Endothelial cell of umbilical vein (primary cell): Measurements from ENCODE around the gene SLC49A4. TPM values are rescaled to one million over a fixed set of nuclear protein-coding genes. Genes with fewer than 3 reads are reported as not detected.

Experiments
- BruUV-seq: library from RNA; stranded (reverse); fragments of 400-500 nt; replicated peaks from 2 replicates; lab custom pipeline; 2021; lab: Mats Ljungman, UMichigan
- CTCF ChIA-PET: fragments of 300-600, 350-600 bp; sonication (Branson Sonifier 250); formaldehyde crosslinking; loops from one replicate; lab custom pipeline; 2021; ENCODE audit warnings: antibody characterized with exemption, inconsistent platforms; lab: Charles Lee
- POLR2A ChIA-PET: fragments of 300-600, 350-600 bp; sonication (Branson Sonifier 250); formaldehyde crosslinking; loops from one replicate; lab custom pipeline; 2021; ENCODE audit warnings: antibody characterized with exemption, inconsistent platforms; lab: Charles Lee
- DNase-seq: peaks from one replicate; pipeline ENCODE4 v3.0.0-alpha.2; 2011; ENCODE audit warnings: low read depth, low spot score
- FAIRE-seq: peaks from 2 replicates; lab custom pipeline; 2011; peaks lifted over from hg19 to GRCh38; lab: Jason Lieb, UNC
- H2AFZ ChIP-seq: 2 replicates; pipeline ENCODE4 v1.6.0; 2012; ENCODE audit warnings: low read depth, low read length, control low read depth, inconsistent platforms
- H3K27ac ChIP-seq: 2 replicates; pipeline ENCODE4 v1.5.1; 2011; ENCODE audit warnings: low read depth, mild to moderate bottlenecking, control low read depth, low read length, moderate library complexity; ENCODE audit not compliant: insufficient read depth
- H3K27me3 ChIP-seq, 2 experiments: 2 replicates each; pipeline versions ENCODE4 v1.6.0 to v1.6.1; 2011; ENCODE audit warnings: low read length in 2 of 2, mixed read lengths in 1 of 2; ENCODE audit not compliant: control insufficient read depth in 2 of 2, insufficient read depth in 2 of 2
- H3K36me3 ChIP-seq, 2 experiments: 2 replicates in 1 of 2; 3 replicates in 1 of 2; pipeline ENCODE4 v1.5.1; 2011; ENCODE audit warnings: low read length in 2 of 2, mild to moderate bottlenecking in 1 of 2, moderate library complexity in 1 of 2; ENCODE audit not compliant: control insufficient read depth in 2 of 2, insufficient read depth in 2 of 2; ENCODE audit errors: extremely low read depth in 1 of 2
- H3K4me1 ChIP-seq: 3 replicates; pipeline ENCODE4 v1.5.1; 2011; ENCODE audit warnings: mild to moderate bottlenecking, low read length; ENCODE audit not compliant: control insufficient read depth, insufficient read depth; ENCODE audit errors: extremely low read depth
- H3K4me2 ChIP-seq: 2 replicates; pipeline ENCODE4 v1.6.1; 2011; ENCODE audit warnings: low read length, control low read depth, mixed read lengths; ENCODE audit not compliant: insufficient read depth
- H3K4me3 ChIP-seq, 3 experiments: fragments of 200-600 bp in 1 of 3; sonication (generic), shearing (Covaris generic) in 1 of 3; replicated peaks in 1 of 3; 2 replicates each; pipeline ENCODE4 v1.5.1; 2011 to 2016; ENCODE audit warnings: control low read depth in 3 of 3, low read length in 3 of 3, mild to moderate bottlenecking in 2 of 3, inconsistent platforms in 1 of 3, low read depth in 1 of 3, moderate library complexity in 1 of 3; ENCODE audit not compliant: insufficient read depth in 1 of 3
- H3K79me2 ChIP-seq: 2 replicates; pipeline ENCODE4 v1.6.0; 2012; ENCODE audit warnings: low read length, inconsistent platforms; ENCODE audit not compliant: control insufficient read depth, insufficient read depth
- H3K9ac ChIP-seq: replicated peaks from 2 replicates; pipeline ENCODE3; 2011; ENCODE audit warnings: low read length, control low read depth; ENCODE audit not compliant: insufficient read depth; ENCODE audit errors: extremely low read depth
- H3K9me1 ChIP-seq: replicated peaks from 3 replicates; pipeline ENCODE4 v1.6.0; 2011; ENCODE audit warnings: mild to moderate bottlenecking, low read length; ENCODE audit not compliant: control insufficient read depth, insufficient read depth; ENCODE audit errors: extremely low read depth
- H3K9me3 ChIP-seq: replicated peaks from 2 replicates; pipeline ENCODE4 v1.5.1; 2012; ENCODE audit warnings: low read length, inconsistent platforms; ENCODE audit not compliant: control insufficient read depth, insufficient read depth
- H4K20me1 ChIP-seq: replicated peaks from 2 replicates; pipeline ENCODE3; 2011; ENCODE audit warnings: mild to moderate bottlenecking, low read length; ENCODE audit not compliant: control insufficient read depth, insufficient read depth; ENCODE audit errors: extremely low read depth
- EZH2 ChIP-seq: IDR thresholded peaks from 2 replicates; pipeline ENCODE4 v1.6.1; 2012; ENCODE audit warnings: borderline replicate concordance, low read depth, mild to moderate bottlenecking, moderate library complexity, low read length, inconsistent platforms; ENCODE audit not compliant: severe bottlenecking
- FOS ChIP-seq: IDR thresholded peaks from 2 replicates; pipeline ENCODE4 v1.6.1; 2011; ENCODE audit warnings: mild to moderate bottlenecking, low read length, moderate library complexity, borderline replicate concordance; ENCODE audit not compliant: insufficient read depth
- JUN ChIP-seq: IDR thresholded peaks from 2 replicates; pipeline ENCODE4 v1.6.1; 2011; ENCODE audit warnings: borderline replicate concordance, low read depth; ENCODE audit not compliant: insufficient read length, insufficient read depth
- MAX ChIP-seq: IDR thresholded peaks from 2 replicates; pipeline ENCODE4 v1.6.1; 2011; ENCODE audit not compliant: insufficient read depth, insufficient read length
- dilution Hi-C: fragments of 300-500 bp; cut with MboI; formaldehyde crosslinking; loops from one replicate; pipeline ENCODE4 v1.15.0; 2019; ENCODE audit warnings: low sequenced_read_pairs; ENCODE audit not compliant: extremely low pct_ligation_motif_present
- intact Hi-C: fragments of 100-400 bp; cut with micrococcal nuclease; formaldehyde crosslinking; loops from one replicate; pipeline ENCODE4 v1.10.0; 2022
- polyA plus RNA-seq, 4 experiments: library from polyadenylated mRNA; depleted of rRNA in 3 of 4; stranded (reverse) in 3 of 4; unstranded in 1 of 4; fragments of >200 nt; gene quantifications; 2 replicates each; pipeline versions ENCODE4 v1.2.1 to v1.2.3, GENCODE V29; 2011 to 2012; ENCODE audit warnings: missing spikeins in 1 of 4
- total RNA-seq: library from RNA; stranded (reverse); gene quantifications from 2 replicates; pipeline ENCODE4 v1.2.3, GENCODE V29; 2021
- TF ChIP-seq, protein P1 (sequence below), 2 donors: IDR thresholded peaks; 1 replicate in 1 of 2; 2 replicates in 1 of 2; pipeline ENCODE4 v1.5.1; 2011; ENCODE audit warnings: low read length in 2 of 2, mild to moderate bottlenecking in 2 of 2, moderate library complexity in 2 of 2, control low read depth in 1 of 2, inconsistent platforms in 1 of 2, low read depth in 1 of 2; ENCODE audit not compliant: insufficient read depth in 1 of 2; ENCODE audit errors: extremely low read depth in 1 of 2

The SLC49A4 gene
- total and polyA plus RNA-seq, 2 donors (not counting 3 experiments of a cell fraction or from before 2014, with no cell fraction given), result 10.9 to 11.6 TPM

GRCh38 chr3:122794483-122794778 is 438 bp upstream of the SLC49A4 start:
- DNase-seq (no peak), FAIRE-seq (no peak)
- no peaks in the 10 kb centered on the region for H3K9me1 ChIP-seq
- peak overlapping the region; percentile 84 for H3K9ac ChIP-seq
- no peaks in the 10 kb centered on the region for H3K79me2 ChIP-seq
- intact Hi-C loops (loop anchor here (1.0 to 10.0 kb wide), 5 partner anchors 114 to 412 kb away; partner anchors contain the start of genes FAM162A, KPNA1, MIX23 and PARP14), dilution Hi-C loops (no loop called here)
- H3K27ac ChIP-seq, result peak overlapping the region; percentile 92
- no peaks in the 10 kb centered on the region for H4K20me1 ChIP-seq
- peak overlapping the region; percentile 72 for H2AFZ ChIP-seq
- peak overlapping the region; percentile 31 to 80 (median 65) for H3K4me3 ChIP-seq
- H3K27me3 ChIP-seq, result no peaks in the 10 kb centered on the region
- H3K9me3 ChIP-seq, result no peaks in the 10 kb centered on the region
- TF ChIP-seq JUN, result peak; percentile 38
- no peak for TF ChIP-seq MAX
- TF ChIP-seq FOS, result no peak
- no peak for TF ChIP-seq EZH2
- TF ChIP-seq, protein P1, sequence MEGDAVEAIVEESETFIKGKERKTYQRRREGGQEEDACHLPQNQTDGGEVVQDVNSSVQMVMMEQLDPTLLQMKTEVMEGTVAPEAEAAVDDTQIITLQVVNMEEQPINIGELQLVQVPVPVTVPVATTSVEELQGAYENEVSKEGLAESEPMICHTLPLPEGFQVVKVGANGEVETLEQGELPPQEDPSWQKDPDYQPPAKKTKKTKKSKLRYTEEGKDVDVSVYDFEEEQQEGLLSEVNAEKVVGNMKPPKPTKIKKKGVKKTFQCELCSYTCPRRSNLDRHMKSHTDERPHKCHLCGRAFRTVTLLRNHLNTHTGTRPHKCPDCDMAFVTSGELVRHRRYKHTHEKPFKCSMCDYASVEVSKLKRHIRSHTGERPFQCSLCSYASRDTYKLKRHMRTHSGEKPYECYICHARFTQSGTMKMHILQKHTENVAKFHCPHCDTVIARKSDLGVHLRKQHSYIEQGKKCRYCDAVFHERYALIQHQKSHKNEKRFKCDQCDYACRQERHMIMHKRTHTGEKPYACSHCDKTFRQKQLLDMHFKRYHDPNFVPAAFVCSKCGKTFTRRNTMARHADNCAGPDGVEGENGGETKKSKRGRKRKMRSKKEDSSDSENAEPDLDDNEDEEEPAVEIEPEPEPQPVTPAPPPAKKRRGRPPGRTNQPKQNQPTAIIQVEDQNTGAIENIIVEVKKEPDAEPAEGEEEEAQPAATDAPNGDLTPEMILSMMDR (IDR thresholded peaks at IDR 0.05; ENCODE audit: extremely low read depth in 1 of 2, insufficient read depth in 1 of 2, low read depth in 1 of 2, low read length in 2 of 2), result no peak
- POLR2A ChIA-PET, result interaction anchor here (1.0 kb wide), 1 partner anchor 278 kb away, joined by 3 read pairs; no protein-coding TSS in a partner anchor
- H3K36me3 ChIP-seq, result no peaks in the 10 kb centered on the region
- H3K4me2 ChIP-seq, result peak overlapping the region; percentile 87
- peaks cover 21% of the 10 kb centered on the region for H3K4me1 ChIP-seq
- CTCF ChIA-PET, result interaction anchor here (0.9 to 1.4 kb wide), 5 partner anchors 10 to 230 kb away, joined by 3 to 7 read pairs (median 3); partner anchors contain the start of genes DTX3L and PARP9
- no TSS peak for BruUV-seq
